Stimulated activated CD8-positive, alpha-beta memory T cell treated with anti-CD3 and anti-CD28 coated beads, Interleukin-12 subunit alpha, Interleukin-12 subunit beta, amount 100 ng/mL, for 4 hours (primary cell): ENCODE results near the gene EFNA2.

Experiments
- DNase-seq: peaks from one replicate; pipeline ENCODE4 v3.0.0-alpha.2; 2020; ENCODE audit warnings: low read depth

The EFNA2 gene

DNA sequence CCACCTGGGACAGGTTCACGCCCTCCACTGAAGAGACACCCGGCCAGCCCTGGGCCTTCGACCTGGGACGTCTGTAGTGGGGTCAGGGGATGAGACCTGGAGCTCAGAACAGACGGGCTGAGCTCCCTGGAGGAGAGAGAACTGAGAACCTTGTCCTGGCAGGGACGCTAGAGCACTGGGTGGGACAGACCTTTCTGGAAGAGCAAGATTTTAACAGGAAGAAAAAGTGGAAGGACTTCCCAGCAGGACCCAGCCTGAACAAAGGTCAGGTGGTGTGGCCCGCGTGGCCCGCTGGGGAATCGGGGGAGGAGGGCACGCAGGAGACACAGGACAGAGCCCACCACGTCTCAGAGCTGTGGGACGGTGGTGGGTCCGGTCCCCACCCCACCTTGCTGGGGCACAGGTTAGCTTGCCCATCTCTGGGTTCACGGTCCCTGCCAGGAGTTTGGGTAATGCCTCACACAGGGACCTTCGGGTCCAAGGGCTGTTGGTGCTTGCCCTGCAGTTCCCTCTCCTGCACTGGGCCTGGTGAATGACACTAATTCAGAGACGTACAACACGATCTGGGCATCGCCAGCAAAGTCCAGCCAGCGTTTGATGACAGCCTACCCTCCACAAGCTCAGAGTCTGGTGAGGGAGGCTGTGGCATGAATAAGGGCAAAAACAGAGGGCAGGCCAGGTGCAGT lies 1.2 kb upstream of the EFNA2 start:
- no peak for DNase-seq

DNA sequence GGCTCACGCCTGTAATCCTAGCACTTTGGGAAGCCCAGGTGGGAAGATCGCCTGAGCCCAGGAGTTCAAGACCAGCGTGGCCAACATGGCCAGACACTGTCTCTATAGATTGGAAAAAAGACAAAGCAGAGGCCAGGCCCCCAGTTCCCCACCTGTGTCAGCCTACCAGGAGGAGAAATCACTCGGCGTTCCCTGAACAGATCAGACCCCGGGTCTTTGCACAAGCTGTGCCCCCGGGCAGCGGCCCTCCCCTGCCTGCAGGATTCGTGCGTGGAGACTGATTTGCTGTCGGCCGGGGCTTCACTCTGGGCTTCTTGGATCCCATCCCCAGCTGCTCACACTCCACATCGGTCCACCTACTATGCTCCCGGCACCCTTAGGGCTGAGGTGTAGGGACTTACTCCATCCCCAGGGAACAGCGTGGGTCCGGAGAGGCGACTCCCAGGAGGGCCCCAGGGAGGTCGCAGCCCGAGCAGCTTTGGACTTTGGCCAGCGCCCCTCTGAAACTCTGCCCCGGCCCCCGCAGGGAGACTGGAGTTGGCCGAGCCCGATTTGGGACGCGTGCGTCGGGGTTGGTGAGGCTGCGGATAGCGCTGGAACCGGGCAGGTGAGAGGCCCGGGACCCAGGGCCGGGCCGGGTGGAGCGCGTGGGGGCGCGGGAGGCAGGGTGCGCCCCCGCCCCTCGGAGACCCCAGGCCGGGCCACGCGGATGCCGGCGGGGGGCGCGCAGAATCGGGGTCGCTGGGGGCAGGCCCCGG lies 515 bp upstream of the EFNA2 start:
- no peak for DNase-seq

DNA sequence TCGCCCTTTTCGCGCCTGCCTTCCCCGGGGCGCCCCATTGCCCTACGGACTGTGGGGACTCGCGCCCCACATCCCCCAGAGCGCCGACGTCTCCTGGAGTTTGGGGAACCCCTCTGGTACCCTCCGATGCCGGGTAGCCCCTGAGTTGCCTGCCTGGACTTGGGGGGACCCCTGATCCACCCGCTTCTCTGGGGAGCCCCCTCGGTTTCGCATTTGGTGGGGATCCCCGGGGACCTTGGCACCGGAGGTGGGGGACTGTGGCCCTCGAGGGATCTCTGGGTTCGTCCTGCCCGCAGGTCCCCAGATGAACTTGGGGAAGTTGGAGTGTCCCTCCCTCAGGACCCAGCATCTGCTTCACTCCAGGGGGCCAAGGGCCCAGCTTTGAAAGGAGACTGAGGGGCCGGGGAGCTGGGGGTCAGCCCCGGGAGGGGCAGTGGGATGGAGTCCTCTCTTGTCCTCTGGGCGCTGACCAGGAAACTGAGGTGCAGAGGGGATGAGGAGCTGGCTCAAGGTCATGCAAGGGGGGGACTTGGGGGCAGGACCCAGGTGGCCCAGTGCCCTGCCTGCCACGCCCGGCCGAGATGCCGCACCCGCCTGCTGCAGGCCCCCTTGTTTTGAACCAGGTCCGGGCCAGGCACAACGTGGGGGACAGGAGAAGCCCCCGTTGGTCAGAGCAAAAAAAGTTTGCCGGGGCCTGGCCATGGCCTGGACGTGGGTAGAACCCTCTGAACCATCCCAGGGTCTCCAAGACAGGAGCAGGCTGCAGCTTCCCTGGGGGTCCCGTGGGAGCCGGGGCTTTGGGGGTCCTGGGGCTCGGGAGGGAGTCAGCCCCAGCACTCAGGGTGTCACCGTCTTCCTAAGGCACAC lies 1.0 kb downstream of the EFNA2 start:
- no peak for DNase-seq

DNA sequence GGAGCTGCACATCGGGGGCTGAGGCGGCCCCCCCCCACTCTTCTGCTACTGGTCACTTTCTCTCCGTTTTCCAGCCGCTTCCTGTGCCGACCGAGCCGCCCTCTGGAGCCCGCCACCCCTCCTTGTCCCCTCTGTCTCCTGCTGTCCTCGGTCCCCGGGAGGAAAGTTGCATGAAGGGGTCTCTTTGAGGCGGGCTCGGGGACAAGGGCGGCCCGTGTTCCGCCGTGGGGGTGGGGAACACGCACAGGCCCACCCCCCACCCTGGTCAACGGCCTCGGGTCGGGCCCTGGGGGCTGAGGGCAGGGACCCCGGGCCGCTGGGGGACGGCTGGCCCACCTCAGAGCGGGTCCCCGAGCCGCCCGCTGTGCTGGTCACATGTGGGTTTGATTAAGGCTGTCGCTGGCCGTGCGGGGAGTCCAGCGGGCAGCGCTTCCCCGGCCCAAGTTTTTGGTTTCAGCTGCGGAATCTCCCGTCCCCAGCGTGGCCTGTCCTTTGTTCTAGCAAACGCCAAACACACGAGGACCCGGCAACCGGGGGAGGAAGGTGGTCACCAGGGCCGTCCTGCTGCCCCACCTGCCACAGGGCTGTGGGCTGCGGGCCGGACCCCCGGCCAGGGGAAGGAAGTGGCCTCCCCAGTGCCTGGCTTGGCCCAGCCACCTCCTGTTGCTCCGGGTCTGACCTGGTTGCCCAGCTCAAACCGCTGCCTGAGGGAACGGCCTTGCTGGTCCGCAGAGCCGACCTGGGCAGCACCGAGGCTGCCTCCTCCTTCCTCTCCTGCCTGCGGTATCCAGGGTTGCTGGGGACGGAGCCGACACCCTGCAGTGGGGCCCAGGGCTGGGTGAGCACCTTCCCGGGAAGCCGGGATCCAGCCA lies 1.9 kb downstream of the EFNA2 start:
- no peak for DNase-seq

DNA sequence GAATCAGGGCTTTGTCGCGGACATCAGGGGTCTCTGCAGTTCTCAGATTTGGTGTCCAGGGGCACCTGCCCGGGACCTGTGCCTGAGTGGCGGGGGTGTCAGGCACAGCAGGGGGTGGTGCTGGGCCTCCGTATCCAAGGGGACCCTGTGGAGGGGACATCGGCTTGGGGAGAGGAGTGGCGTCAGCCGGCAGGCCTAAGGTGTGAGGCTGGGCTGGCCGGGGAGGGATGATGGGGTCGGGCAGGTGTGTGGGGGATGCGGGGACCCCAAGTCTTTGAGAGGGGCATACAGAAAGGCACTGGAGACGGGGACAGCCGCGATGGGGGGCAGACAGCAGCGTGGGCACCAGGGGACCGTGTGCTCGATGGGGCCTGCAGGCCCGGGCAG lies 2.5 kb downstream of the EFNA2 start:
- no peak for DNase-seq

DNA sequence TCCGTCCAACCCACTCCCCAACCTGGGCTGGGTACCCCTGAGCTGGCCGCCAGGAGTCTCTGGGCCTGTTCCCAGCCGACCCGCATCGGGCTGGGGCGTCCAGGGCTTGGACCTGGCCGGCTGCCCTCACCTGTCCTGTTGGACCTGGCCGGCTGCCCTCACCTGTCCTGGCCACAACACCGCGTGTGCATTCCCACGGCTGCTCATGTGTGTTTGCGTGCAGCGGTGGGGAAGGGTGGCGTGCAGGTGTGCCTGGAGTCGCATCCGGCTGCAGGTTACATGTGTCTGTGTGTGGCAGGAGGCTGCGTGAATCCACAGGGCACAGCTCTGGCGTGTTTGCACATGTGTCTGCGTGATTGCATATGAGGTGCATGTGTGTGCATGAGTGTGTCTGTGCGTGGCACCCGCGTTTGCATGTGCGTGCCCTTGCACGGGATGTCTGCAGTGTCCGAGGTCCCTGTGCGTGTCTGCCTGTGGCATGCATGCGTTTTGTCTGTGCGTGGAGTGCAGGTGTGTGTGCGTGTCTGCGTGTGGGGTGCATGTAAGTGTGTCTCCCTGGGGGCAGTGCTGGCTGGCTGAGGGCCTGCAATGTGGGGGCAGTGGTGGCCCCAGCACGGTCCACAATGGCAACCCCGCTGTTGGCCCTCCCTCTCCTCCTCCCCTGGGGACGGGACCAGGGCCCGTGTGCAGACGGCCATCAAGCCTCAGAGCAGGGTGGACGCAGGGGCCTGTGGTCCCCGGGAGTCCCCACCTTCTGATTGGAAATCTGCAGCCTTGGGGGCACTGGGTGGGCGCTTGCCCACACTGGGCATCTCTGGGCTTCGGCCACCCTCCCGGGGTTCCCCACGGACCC lies 3.4 kb downstream of the EFNA2 start:
- DNase-seq: no peak

DNA sequence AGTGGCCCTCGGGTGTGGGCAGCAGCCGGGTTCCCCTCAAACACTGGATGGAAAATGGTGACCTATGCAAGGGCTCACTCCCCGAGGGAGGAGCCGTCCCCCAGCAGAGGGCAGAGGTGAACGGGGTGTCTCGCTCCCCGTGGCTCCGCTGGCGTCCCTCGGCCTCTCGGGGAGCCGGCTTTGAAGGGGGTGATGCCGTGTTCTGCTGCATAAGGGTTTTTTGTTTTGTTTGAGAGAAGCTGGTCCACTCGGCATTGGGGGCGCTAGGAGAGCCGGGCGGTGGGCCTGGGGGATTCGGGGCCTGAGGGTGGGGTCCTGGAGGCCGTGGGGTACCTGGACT lies 4.0 kb downstream of the EFNA2 start:
- DNase-seq: no peak

DNA sequence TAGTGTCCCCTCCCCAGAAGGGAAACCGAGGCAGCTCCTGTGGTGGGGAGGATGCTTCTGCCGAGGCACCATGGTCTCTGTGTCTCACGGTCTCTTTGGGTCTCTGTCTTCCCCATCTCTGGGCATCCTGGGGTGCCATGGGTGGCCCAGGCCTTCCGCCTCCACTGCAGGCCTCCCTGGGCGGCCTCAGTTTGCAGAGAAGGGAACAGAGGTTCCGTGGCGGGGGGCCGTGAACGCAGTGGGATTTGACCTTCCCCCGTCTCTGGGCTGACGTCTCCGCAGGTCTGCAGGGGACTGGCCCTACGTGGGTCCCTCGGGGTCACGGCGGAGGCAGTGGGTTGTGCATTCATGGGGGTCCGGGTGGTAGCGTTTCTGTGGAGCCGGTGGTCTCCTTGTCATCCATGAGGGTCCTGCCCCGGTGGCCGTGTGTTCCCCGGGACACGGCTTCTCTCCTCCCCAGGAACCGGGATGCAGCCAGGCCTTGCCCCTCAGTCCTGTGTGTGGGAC lies 4.6 kb downstream of the EFNA2 start:
- DNase-seq: no peak

DNA sequence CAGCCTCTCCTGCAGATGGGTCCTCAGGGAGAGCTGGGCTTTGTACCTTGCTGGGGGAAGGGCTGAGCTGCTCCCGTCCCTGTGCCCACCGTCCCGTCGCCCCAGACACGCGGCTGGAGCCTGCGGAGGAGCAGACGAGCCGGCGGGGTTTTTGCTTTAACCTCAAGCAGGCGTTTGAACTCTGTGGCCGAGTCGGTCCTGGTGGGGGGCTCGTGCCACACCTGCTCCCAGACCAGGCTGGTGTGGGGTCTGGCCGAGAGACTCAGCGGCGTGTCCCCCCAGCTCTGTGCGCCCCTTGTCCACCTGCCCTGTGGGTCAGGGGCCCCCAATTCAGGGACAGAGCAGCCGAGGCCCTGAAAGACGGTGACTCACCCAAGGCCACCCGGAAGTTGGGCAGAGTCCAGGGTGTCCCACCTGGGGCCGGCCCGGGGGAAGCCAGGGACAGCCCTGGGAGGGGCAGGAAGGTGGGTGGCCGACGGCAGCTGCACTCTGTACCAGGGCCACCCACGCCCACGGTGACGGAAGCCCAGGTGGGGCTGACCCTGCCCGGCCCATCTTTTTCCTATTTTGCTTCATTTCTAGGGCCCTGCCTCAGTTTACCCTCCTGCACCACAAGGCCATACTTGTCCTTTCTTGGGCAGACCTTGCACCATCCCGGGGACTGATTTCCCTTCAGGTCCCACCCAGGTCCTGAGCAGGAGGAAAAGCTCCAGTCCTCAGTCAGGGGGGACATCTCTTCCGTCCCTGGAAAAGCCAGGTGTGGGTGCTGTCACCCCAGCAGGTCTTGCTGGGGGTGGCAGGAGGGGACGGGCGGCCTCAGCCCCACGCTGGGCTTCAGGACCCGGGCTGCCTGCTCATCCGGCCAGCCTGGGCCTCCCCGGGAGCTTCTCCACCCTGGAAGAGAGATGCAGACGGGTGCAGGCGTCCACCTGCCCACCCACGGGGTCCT lies 5.3 kb downstream of the EFNA2 start:
- DNase-seq: no peak

DNA sequence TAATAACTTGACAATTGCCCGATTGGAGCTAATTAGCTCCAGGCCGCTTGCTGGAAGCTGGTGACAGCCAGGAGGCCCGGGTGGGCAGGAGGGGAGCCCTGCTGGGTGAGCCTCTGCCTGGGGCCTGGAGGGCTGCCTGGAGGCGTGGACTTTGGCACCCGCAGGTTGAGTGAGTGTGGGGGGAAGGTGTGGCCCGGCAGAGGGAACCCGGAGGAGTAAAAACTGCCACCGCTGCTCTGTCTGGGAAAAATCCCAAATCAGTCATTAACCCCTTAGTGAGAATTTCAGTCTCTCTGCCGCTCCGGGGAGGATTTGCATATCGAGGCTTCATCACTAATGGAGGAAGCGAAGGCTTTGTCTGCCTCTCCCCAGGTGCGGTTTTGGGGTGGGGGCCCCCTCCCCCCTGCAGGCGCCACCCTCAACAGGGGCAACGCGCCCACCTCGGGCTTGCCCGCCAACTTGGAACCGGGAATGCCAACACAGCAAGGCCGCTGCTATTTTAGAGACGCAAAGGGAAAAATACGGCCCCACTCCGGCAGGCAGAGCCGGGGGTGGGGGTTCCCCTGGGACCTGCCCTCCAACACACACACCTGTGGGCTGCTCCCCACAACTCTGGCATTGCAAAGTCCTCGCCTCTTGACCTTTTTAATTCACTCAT lies 6.2 kb downstream of the EFNA2 start:
- no peak for DNase-seq

DNA sequence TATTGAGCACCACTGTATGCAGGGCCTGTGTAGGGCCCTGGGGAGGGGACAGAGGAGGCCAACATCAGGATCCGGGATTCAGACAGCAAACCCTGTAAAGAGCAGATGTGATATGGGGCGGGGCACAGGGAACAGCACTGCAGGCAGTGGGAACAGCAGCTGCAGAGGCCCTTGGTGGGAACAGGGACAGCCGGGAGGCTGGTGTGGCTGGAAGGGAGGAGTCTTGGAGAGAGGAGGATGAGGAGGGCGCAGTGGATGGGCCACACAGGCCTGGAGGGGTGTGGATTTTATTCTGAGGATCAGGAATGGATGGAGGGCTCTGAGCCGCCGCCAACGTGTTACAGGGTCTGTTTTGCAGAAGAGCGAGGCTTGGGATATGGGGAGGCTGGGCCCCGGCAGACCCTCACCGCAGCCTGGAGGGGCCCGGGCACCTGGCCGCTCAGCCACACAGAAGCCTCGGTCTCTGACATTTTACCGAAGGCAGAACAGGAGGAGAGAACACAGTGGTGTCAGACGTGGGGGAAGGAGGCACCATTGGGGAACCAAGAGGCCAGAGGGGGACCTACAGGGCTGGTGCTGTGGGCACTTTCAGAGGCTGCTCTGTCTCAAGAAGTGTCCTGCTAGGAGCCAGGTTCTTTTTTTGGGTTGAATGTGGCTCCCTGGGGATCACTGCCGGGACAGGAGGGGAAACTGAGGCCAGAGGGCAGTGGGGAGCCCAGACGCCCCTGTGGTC lies 6.9 kb downstream of the EFNA2 start:
- DNase-seq: no peak

DNA sequence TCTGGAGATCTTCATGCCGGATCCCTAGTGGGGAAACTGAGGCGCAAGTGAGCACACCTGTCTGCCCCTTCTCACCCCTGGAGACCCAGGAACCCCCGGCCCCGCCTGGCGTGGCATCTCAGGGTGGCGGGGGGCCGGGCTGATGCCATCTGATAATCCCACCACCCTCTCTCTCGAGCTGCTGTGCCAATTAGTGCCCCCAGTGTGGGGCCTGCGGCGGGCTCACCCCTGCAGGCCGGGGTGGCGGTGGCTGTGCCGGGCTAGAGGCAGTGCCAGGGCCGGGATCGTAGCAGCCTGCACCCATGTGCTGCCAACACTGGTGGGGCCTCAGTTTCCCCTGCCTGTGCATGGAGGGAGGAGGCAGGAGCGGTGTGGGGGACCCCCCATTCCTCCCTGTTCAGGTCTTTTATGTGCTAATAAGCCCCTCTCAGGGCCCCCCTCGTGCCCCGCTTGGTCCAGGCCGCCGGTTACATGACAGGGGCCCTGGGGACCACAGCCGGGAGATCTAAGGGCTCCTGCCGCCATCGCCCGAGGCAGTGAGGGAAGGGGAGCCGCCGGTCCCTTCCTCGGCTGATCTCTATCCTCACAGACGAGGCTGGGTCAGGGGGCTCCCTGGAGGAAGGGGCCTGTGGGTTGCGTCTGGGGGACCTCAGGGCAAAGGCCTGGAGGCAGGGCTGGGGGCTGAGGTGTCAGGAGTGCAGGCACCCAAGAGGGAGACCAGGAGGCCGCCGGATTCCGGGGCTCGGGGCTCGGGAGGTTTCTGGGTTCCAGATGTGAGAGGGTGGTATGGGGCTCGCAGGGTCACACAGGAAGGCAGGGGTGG lies 8.3 kb downstream of the EFNA2 start:
- no peak for DNase-seq

DNA sequence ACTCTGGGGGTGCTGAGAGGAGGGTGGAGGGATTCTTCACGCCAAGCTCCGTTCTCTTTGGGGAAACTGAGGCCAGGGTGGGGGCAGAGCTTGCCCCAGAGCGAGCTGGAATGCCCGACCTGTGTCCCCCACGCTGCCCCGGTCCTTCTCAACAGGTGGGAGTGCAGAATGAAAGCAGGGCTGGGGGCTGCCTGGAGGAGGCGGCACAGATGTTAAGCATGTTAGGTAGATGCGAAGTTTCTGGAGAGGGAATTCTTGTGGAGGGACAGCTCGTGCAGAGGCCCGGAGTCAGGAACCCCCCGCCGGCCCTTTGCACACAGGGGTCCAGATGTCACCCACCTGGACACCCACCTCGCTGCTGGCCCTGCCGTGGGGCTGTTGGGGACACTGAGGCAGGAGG lies 9.0 kb downstream of the EFNA2 start:
- no peak for DNase-seq

DNA sequence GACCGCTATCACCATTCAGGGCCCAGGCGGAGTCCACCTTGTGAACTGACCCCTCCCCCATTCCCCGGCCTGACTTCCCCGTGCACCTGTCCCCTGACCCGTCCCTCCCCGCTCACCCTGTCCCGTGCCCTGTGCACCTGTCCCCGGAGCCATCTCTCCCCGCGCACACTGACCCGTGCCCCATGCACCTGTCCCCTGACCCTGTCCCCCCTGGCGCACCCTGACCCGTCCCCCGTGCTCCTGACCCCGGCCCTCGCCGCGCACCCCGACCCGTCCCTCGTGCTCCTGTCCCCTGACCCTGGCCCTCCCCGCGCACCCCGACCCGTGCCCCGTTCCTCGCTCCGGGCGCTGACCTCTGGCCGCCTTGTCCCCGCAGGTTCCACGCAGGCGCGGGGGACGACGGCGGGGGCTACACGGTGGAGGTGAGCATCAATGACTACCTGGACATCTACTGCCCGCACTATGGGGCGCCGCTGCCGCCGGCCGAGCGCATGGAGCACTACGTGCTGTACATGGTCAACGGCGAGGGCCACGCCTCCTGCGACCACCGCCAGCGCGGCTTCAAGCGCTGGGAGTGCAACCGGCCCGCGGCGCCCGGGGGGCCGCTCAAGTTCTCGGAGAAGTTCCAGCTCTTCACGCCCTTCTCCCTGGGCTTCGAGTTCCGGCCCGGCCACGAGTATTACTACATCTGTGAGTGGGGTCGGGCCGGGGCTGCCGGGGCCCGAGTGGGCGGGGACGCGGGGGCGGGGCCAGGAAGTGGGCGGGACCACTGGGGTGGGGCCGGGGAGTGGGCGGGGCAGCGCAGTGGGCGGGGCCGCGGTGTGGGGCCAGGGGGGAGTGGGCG lies 9.7 kb downstream of the EFNA2 start:
- no peak for DNase-seq

DNA sequence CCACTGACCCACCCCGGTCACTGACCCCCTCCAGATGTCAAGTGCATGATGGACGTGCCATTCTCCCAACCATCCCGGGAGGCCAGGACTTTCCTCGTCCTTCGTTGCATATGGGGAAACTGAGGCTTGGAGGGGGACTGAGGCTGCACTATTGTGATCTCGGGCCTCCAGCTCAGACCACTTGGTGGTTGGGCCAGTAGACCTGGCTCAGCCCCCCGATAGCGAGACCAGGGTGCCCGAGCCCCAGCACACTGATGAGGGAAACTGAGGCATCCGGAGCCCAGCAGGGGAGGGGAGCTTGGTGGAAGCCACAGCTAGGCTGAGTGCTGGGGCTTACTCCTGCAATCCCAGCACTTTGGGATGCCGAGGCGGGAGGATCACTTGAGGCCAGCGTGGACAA lies 10.4 kb downstream of the EFNA2 start:
- no peak for DNase-seq

DNA sequence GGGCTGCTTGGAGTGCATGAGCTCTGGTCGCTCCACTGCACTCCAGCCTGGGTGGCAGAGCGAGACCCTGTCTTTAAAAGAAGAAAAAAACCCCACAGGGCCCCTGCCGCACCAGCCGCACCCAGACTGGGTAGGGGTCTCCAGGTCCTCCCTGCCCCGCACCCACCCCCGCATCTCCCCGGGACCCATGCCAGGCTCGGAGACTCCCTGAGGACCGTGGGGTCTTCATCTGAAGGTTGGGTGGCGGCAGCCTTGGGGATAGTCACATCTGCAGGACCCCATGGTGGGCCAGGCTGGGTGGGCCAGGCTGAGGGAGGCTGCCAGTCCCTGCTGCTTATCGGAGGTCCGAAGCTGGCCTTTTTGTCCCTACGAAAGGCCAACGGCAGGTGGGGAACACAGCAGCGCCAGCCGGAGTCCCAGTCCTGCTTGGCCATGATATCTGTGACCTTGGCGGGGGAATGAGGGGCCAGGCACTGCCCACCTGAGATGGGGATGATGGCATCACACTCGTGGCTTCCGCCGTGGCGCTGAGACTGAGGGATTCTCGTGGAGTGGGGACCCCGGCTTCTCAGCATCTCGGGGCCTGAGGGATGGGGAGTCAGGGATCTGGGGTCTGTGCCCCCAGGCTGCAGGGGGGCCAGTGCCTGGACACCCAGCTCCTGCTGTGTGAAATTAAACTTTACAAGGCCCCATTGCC lies 11.1 kb downstream of the EFNA2 start:
- DNase-seq: no peak
